HG03108 (cell line): ENCODE data around the gene SPHKAP.
"Not testable (repeated sequence)": the region's sequence is repeated elsewhere in the genome, so short reads cannot be mapped to it uniquely, and the experiment has no call there.

ENCODE experiments used
- ATAC-seq: cut with Tn5 transposase; IDR thresholded peaks from one replicate; pipeline ENCODE4 v1.9.1; 2021; ENCODE audit warnings: moderate library complexity; ENCODE audit not compliant: unreplicated experiment

SPHKAP gene

GRCh38 chr2:228181098-228182019 is at the start of gene SPHKAP:
SPHKAP (minus strand) TSS chr2:228181687; CDS start chr2:228181598, 89 bp downstream.
- no peak for ATAC-seq

GRCh38 chr2:228227466-228227865 is 46.0 kb upstream of the SPHKAP start:
- ATAC-seq, result no peak

- no peak for ATAC-seq
These were observed 42.9 kb upstream of the SPHKAP start for GRCh38 chr2:228224410-228224809.

GRCh38 chr2:228218593-228218992 is 37.1 kb upstream of the SPHKAP start:
- not testable (repeated sequence) for ATAC-seq

- ATAC-seq, result no peak
These were observed 16.0 kb upstream of the SPHKAP start for GRCh38 chr2:228197504-228197903.

- no peak for ATAC-seq
These were observed 1.0 kb downstream of the SPHKAP start for GRCh38 chr2:228180181-228181097.

- no peak for ATAC-seq
These were observed 14.2 kb downstream of the SPHKAP start for GRCh38 chr2:228167290-228167689.

GRCh38 chr2:228164718-228165117 is 16.8 kb downstream of the SPHKAP start:
- ATAC-seq, result no peak

- no peak for ATAC-seq
These were observed 23.6 kb downstream of the SPHKAP start for GRCh38 chr2:228157841-228158240.

GRCh38 chr2:228144961-228145360 is 36.5 kb downstream of the SPHKAP start:
- no peak for ATAC-seq

GRCh38 chr2:228140934-228141528 is 40.5 kb downstream of the SPHKAP start:
- ATAC-seq, result peak; percentile 98

- ATAC-seq, result no peak
These were observed 45.5 kb downstream of the SPHKAP start for GRCh38 chr2:228136027-228136426.

- ATAC-seq, result no peak
These were observed 46.2 kb downstream of the SPHKAP start for GRCh38 chr2:228135300-228135699.

GRCh38 chr2:228131833-228132232 is 49.7 kb downstream of the SPHKAP start:
- no peak for ATAC-seq

GRCh38 chr2:228126401-228126800 is 55.1 kb downstream of the SPHKAP start:
- no peak for ATAC-seq

- no peak for ATAC-seq
These were observed 62.5 kb downstream of the SPHKAP start for GRCh38 chr2:228118940-228119339.

- ATAC-seq, result no peak
These were observed 73.6 kb downstream of the SPHKAP start for GRCh38 chr2:228107846-228108245.

- ATAC-seq, result no peak
These were observed 75.8 kb downstream of the SPHKAP start for GRCh38 chr2:228105526-228106250.

GRCh38 chr2:228104215-228104614 is 77.3 kb downstream of the SPHKAP start:
- no peak for ATAC-seq

GRCh38 chr2:228103379-228103778 is 78.1 kb downstream of the SPHKAP start:
- no peak for ATAC-seq
